Stimulated activated CD8-positive, alpha-beta memory T cell treated with anti-CD3 and anti-CD28 coated beads, Interleukin-4, amount 100 ng/mL, for 1 hour (primary cell): ENCODE measurements around the gene VOPP1.
"Not testable (repeated sequence)": the region's sequence is repeated elsewhere in the genome, so short reads cannot be mapped to it uniquely, and the experiment has no call there.

Experiments used
- DNase-seq, 2 donors: peaks; one replicate each; pipeline ENCODE4 v3.0.0-alpha.2; 2020; ENCODE audit warnings: low read depth in 2 of 2, low spot score in 1 of 2

VOPP1 gene

GRCh38 chr7:55582656-55583055, 10.4 kb upstream of the VOPP1 start:
- not testable (repeated sequence) for DNase-seq

- DNase-seq, result no peak
Measured at GRCh38 chr7:55576753-55577152, 4.5 kb upstream of the VOPP1 start.

- no peak for DNase-seq
Measured at GRCh38 chr7:55575733-55576132, 3.4 kb upstream of the VOPP1 start.

- no peak for DNase-seq
Measured at GRCh38 chr7:55575098-55575497, 2.8 kb upstream of the VOPP1 start.

GRCh38 chr7:55574051-55574717, 1.9 kb upstream of the VOPP1 start:
- no peak for DNase-seq

- DNase-seq, result no peak
Measured at GRCh38 chr7:55573234-55573900, 1.1 kb upstream of the VOPP1 start.

- peak; percentile 18 to 31 for DNase-seq
Measured at GRCh38 chr7:55571511-55572377, 558 bp downstream of the VOPP1 start.

GRCh38 chr7:55570939-55571338, 1.4 kb downstream of the VOPP1 start:
- DNase-seq, result no peak

DNA sequence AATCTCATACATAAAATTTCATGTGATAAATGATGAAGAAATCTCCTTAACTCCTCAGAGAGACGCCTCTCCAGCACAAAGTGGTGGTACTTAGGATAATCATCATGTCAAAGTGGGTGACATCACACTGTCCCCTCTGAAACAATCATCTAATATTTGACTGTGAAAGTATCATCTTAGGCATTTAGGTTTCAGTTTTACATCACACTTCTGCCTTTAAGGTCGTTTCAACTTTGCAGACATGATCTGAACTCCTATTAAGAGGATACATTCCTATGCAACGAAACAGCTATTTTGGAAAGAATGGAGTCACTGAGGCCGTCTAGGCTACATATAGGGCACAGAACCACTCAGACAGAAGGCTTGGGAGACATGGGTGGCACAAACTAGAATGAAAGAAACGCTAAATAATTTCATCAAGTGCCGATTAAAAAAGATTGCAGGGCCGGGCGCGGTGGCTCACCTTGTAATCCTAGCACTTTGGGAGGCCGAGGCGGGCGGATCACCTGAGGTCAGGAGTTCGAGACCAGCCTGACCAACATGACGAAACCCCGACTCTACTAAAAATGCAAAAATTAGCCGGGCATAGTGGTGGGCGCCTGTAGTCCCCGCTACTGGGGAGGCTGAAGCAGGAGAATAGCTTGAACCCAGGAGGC, 2.0 kb downstream of the VOPP1 start:
- DNase-seq, result no peak

- peak in 1 of 2 donors; percentile 9 for DNase-seq
Measured at GRCh38 chr7:55569797-55570196, 2.5 kb downstream of the VOPP1 start.

DNA sequence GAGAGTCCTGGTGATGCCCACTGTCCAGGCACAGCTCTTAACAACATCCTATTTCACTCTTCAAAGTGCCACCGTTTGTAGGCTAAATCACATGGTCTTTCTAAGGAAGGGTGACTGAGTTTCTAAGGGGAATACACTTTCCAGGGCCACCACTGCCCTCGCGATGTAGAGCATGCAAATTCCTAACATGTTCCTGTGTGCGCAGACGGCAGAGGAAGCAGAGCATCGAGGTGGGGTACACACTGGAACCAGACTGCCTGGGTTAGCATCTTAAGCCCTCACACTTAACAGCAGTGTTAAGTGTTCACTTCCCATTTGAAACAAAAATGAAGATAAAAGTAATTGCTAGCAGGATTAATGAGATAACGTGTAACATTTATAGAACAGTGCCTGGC, 3.0 kb downstream of the VOPP1 start:
- no peak for DNase-seq

DNA sequence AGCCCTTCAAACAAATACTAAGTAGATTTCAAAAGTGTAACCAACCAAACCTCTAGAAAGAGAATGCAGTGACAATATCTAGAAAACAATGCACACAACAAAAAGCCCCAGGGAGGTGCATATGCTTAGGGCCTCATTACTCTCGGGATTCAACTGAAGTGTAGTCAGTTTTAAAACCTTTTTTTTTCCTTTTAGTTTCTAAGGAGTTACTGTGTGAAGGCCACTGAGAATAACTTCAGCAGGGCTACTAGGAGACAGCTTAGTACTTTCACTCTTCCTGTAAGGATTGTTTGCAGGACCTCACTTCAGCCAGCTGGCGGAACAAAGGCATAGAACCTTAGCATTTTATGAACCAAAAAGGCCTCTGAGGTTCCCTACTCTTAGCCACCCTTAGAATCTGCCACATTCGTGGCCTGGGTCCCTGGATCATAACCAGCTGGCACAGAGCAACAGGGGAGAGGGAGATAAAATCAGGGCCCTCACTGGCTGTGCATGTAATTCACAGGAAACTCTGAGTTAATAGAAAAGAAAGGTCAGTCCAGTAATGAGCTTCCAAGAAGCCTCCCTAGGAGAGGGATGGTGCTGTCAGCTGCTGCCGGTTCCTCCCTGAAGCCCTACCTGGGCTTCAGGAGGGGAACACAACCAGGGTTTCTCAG, 3.6 kb downstream of the VOPP1 start:
- no peak for DNase-seq

DNA sequence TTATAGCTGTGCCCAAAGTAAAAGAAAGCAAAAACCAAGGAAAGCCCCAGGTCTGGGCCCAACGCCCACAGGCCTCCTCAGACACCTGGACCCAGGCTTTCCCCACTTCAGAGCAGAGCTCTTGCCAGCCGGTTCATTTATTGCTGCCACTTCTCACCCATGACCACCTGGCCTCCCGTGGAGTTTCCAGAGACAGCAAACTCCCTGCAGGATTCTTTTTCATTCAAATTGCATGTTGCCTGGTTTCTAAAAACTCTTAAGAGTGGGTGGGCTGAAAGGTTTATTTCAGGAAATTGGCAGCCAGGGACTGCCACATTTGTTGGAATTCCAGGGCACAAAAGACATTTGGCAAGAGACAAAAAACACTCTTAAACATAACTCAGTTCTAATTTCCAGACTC, 4.7 kb downstream of the VOPP1 start:
- no peak for DNase-seq

DNA sequence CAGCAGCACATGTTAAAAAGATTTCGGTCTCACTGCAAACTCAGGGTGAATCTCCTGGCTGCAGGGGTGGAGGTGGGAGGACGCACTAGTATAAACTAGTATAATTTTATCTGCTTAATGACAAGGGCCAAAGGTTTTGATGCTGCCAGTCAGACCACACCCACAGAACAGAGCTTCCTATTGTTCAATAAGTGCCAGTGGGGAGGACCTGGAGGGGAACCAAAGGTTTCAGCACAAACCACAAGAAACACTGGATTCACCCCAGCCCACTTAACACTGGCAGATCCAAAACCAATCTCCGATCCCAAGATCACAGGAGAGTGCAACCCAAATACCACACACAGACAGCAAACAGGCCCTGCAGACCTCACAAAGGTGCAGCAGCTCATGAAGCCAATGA, 6.6 kb downstream of the VOPP1 start:
- DNase-seq, result no peak

DNA sequence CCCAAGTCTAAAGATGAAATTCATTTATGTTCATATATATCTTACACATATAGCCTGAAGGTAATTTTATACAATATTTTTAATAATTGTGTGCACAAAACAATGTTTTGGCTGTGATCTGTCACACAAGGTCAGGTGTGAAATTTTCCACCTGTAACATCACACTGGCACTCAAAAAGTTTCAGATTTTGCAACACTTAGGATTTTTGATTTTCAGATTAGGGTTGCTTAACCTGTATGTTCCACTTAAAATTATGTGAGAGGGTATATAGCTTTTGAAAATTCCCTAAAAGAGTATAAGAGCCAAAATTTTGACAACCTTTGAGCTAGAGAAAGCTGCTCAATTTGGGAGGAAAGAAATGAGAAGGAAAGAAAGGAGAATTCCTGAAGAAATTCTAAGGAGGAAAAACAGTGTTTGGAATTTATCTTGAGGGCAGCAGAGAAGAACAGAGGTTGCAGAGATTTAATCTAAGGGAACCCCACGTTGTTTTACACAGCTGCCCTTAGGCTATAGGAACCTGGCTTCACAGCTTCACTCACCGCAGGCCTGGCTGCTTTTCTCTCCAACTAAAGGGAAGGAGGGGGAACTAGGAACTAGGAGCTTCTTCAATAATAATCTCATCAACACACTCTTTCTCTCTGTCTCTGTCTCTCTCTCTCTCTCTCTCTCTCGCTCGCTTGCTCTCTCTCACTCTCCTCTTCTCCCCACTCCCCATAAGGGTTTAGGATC, 8.5 kb downstream of the VOPP1 start:
- no peak for DNase-seq

GRCh38 chr7:55561690-55562089, 10.6 kb downstream of the VOPP1 start:
- DNase-seq, result no peak

GRCh38 chr7:55558962-55559920, 13.1 kb downstream of the VOPP1 start:
- DNase-seq, result no peak

DNA sequence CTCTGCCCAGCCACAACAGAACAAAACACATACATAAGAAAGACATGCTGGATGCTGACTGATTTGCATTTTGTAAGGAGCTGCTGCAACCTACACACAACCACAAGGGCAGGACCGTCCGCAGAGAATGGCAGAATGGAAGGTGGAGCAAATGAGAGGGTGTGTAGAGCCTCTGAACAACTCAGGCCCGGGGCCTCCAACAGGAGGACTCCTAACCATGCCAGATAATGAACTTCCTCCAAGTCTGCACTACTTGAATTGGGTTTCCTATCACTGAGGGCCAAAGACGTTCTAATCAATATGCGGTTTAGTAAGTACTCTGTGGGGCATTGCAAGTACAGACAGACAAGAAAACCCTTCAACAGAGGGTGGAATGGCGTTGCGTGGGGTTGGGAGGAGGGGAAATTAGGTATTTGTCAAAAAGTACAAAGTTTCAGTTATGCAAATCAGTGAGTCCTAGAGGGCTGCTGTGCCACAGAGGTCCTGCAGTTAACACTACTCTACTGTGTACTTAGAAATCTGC, 14.6 kb downstream of the VOPP1 start:
- no peak for DNase-seq

- no peak for DNase-seq
Measured at GRCh38 chr7:55556492-55556891, 15.8 kb downstream of the VOPP1 start.
